MM.1S (cell line): Measurements from ENCODE around the gene NRAP.

Experiments used
- EZH2 ChIP-seq: fragments of 300-600 bp; sonication (generic); optimal IDR thresholded peaks from 2 replicates; pipeline ENCODE3; 2017; ENCODE audit warnings: low read depth, mild to moderate bottlenecking, antibody characterized with exemption, low read length, mixed read lengths
- EZH2phosphoT487 ChIP-seq: fragments of 300-600 bp; sonication (generic); IDR thresholded peaks from 2 replicates; pipeline ENCODE4 v1.6.1; 2018; ENCODE audit warnings: antibody characterized with exemption, low read length
- TF ChIP-seq, protein P1 (sequence below): fragments of 300-600 bp; sonication (generic); IDR thresholded peaks from 2 replicates; pipeline ENCODE4 v1.5.1; 2016; ENCODE audit warnings: antibody characterized with exemption, low read length, mixed read lengths

DNA sequence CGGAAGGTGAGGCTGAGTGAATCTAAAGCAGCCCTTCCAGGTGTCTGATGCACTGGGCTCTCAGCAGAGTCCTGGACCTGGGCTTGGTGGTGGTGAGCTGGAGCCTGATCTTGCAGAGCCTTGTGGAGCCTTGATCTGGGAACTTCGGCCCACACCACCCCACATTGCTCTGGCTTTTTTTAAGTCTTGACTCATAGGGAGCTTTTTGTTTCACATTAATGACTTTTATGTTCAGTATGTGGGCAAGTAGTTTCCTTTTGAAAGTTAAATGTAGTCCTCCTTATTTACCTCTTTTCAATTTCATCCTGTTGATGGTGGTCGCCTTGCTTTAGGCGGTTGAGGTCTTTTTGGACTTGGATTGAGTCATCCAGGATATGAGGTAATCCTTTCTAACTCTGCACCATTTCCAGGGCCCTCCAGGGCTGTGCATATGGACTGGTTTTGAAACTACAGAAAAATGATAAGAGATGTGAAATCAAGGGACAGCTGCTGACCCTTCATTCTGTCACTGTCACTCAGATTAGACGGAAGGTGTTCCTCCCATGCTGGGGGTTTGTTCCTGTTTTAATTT lies 2.9 kb upstream of the NRAP start:
- TF ChIP-seq, protein P1, sequence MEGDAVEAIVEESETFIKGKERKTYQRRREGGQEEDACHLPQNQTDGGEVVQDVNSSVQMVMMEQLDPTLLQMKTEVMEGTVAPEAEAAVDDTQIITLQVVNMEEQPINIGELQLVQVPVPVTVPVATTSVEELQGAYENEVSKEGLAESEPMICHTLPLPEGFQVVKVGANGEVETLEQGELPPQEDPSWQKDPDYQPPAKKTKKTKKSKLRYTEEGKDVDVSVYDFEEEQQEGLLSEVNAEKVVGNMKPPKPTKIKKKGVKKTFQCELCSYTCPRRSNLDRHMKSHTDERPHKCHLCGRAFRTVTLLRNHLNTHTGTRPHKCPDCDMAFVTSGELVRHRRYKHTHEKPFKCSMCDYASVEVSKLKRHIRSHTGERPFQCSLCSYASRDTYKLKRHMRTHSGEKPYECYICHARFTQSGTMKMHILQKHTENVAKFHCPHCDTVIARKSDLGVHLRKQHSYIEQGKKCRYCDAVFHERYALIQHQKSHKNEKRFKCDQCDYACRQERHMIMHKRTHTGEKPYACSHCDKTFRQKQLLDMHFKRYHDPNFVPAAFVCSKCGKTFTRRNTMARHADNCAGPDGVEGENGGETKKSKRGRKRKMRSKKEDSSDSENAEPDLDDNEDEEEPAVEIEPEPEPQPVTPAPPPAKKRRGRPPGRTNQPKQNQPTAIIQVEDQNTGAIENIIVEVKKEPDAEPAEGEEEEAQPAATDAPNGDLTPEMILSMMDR, result no peak
- TF ChIP-seq EZH2 (no peak), EZH2phosphoT487 (no peak)
